GM21360 (cell line): ENCODE measurements around the gene HUNK.
"Not testable (repeated sequence)": the region's sequence is repeated elsewhere in the genome, so short reads cannot be mapped to it uniquely, and the experiment has no call there.

ENCODE experiments used
- ATAC-seq: cut with Tn5 transposase; IDR thresholded peaks from one replicate; pipeline ENCODE4 v1.9.1; 2021; ENCODE audit warnings: mild to moderate bottlenecking, moderate library complexity; ENCODE audit not compliant: unreplicated experiment

The HUNK gene

DNA sequence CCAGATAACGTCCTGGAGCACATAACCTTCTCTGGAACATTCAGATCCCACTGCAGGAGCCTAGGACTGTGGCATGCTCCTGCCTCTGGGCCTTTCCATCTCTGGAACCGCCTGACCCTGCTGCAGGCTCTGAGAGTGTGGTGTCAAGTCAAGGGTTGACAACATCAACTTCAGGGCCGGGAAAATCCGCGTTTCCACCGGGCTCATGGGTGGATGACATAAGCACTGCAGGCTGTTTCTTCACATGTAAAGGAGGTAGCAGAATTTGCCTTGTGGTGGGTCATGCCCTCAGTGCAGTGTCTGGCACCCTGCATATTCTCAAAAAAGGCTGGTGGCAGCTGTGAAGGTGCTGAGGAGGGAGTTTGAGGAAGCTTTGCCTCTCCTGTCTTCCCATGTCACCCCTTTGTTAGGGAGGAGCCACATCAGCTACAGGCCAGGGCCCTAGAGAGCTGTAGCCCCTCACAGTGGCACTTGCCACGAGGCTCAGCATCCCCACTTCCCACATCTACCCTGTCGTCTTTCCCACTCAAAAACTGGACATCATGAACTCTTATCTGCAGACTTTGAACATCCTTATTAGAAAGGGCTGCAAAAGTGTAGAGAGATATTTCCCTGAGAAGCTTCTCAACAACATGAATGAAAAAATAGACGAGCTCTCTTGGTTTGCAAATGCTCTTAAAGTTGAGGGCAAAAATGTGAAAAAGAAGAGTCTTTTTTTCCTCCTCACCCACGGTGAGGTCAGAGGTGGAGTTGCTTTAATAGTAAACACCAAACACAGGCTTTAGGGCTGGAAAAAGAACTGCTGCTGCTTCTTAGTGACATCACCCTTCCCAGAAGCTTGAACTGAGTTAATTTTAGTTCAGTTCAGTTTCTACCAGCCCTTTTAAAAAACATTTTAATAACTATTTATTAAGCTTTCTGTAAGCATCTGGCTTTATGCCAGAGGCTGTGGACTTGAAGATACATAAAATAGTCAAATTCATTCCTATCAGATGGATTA lies 121.3 kb downstream of the HUNK start:
- ATAC-seq = no peak

- no peak for ATAC-seq
Measured at GRCh38 chr21:31997191-31997590, 124.4 kb downstream of the HUNK start.

- ATAC-seq = no peak
Measured at GRCh38 chr21:31999810-32000468, 127.1 kb downstream of the HUNK start.

GRCh38 chr21:32001390-32001789 lies 128.6 kb downstream of the HUNK start:
- ATAC-seq = no peak

GRCh38 chr21:32003411-32003810 lies 130.6 kb downstream of the HUNK start:
- ATAC-seq = no peak

- no peak for ATAC-seq
Measured at GRCh38 chr21:32004291-32004690, 131.5 kb downstream of the HUNK start.

DNA sequence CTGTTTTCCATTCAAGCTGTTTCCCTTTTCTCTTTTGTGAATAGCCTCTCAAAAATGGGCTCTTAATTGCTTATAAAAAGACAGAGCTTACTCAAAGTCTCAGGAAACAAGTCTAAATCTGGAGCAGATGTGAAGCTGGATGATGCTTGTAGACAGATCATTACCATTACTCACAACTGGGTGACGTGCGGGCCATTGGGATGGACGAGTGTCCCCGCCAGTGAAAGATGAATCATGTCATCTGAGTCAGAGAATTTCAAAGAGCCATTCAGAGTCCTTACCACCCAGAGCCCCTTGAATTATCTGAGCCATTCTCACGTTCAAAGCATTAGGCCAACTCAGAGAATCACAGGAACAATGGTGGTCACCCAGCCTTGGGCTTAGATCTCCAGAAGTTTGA lies 134.6 kb downstream of the HUNK start:
- no peak for ATAC-seq

GRCh38 chr21:32008714-32009113 lies 135.9 kb downstream of the HUNK start:
- ATAC-seq = no peak

- no peak for ATAC-seq
Measured at GRCh38 chr21:32009263-32009662, 136.4 kb downstream of the HUNK start.

DNA sequence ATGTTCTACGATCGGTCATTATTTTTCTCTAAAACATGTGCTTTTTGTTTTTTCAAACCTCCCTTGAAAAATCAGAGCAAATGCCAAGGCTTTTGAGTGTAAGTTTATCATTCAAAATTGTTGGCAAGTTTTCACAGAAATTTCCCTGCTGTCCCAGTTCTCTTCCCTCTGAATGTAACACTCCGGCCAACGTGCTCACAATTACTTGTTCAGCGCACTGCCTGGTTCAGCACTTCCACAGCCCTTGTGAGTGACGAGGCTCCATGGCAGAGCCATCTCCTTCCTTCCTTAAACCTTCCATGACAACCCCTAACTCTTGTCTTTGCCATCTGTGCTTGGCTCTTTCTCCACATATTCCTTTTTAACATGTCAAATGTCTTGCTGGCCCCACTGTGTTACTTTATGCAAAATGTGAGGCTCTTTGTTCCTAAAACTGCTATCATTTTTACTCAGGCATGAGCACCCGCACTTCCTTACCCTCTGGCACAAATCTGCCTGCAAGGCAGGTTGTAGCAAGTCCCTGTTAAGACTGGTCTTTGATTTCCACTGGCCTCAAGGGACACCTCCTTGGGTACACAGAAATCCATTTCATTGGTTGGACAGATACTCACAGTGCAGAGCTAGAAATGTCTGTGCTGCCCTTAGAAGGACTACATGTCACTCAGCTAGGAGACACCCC lies 142.8 kb downstream of the HUNK start:
- no peak for ATAC-seq

GRCh38 chr21:32018381-32018780 lies 145.6 kb downstream of the HUNK start:
- ATAC-seq = no peak

- no peak for ATAC-seq
Measured at GRCh38 chr21:32020564-32020963, 147.7 kb downstream of the HUNK start.

DNA sequence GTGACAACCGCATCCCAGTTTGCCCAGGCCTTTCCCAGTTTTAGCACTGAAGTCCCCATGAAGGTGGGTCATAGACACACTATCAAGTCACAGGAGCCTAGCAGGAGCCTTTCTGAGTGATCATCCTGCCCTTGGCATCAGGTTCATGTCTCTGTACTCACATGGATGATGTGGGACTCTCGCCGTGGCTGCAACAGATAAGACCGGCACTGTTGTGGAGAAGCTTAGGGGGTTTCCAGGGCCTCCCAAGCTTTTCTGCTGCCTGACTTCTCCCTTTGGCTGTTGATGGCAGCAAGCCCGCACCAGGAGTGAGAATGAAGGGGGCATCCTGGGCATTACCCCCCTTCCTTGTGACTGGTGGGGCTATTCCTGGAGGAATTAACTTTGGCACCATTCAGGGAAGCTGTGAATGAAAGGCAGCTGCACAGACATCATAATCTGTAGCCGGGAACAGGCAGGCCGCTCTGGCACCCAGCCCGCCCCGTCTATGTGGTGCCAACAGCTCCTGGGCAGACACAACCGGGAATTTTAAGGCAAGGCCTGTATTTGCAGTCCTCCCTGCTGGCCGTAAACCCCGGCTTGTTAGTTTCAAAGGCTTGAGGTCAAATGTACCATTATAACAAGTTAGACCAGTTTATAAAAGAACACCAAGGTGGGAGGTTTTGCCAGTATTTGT lies 148.6 kb downstream of the HUNK start:
- no peak for ATAC-seq

- ATAC-seq = no peak
Measured at GRCh38 chr21:32022146-32022545, 149.3 kb downstream of the HUNK start.

GRCh38 chr21:32030146-32030652 lies 157.4 kb downstream of the HUNK start:
- ATAC-seq = no peak

- no peak for ATAC-seq
Measured at GRCh38 chr21:32034850-32035249, 162.0 kb downstream of the HUNK start.

- no peak for ATAC-seq
Measured at GRCh38 chr21:32035617-32036016, 162.8 kb downstream of the HUNK start.

GRCh38 chr21:32036756-32037155 lies 163.9 kb downstream of the HUNK start:
- no peak for ATAC-seq

GRCh38 chr21:32038751-32039150 lies 165.9 kb downstream of the HUNK start:
- ATAC-seq = not testable (repeated sequence)

DNA sequence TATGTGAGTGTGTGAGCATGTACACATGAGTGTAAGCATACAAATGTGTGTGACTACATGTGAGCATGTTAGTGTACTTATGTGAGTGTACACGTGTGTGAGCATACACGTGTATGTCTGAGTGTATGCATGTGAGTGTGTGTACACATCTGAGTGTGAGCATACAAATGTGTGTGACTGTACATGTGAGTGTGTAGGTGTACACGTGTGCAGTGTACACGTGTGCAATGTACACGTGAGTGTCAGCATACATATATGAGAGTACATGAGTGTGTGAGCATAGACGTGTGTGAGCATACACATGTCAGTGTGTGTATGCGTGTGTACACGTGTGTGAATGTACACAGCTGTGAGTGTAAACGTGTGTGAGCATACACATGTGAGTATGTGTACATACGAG lies 170.6 kb downstream of the HUNK start:
- ATAC-seq = no peak
